HG02973 (cell line): ENCODE results near the gene KCNMA1.
A peak's percentile ranks its signal among the peaks of the same experiment; 100 is the strongest.

Experiments
- ATAC-seq: cut with Tn5 transposase; IDR thresholded peaks from one replicate; pipeline ENCODE4 v1.9.1; 2021; ENCODE audit warnings: moderate library complexity; ENCODE audit not compliant: unreplicated experiment

Gene KCNMA1

GRCh38 chr10:77147871-77148270 is 489.7 kb downstream of the KCNMA1 start:
- no peak for ATAC-seq

DNA sequence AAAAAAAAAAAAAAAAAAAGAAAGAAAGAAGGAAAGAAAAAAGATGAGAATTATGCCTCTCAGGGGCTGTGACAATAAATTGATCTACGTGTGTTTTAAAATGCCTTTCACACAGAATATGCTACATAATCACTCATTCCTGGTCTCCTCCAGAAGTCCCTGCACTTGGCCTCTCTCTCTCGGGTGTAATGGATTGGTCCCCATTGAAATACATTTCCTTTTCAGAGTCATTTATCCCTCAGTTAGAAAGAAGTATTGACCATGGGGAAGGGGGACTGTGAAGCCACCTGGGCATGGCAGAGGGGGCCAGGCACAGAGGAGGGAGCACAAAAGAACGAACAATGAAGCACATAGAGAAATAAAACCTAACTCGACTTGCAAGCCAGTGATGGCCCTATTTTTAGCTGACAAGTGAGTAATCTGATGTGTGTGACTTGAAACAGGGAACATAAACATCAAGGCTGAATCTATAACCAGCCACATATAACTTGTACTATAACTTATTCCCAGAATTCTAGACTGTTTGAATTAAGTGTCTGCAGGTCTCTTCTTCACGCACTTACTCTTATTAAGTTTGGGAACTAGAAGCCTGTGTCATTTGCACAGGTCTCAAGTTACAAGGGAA is 490.8 kb downstream of the KCNMA1 start:
- no peak for ATAC-seq

DNA sequence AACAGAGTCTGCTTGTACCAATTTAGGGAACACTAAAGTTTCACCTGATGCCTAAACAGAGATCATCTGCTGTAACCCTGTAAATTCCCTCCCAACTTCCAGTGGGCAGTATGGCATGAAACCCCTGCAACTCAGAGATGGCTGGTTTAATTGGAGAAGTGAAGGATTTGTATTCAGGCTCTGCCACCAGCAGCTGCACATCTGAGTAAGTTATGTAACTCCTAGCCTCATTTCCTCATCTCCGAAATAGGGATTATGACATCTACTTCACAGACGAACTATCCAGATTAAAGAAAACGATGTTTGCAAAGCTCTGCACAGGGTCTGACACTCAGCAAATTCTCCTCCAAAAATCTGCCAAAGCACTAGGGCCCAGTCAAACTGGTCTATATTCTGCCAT is 493.0 kb downstream of the KCNMA1 start:
- no peak for ATAC-seq

GRCh38 chr10:77139252-77140160 is 498.1 kb downstream of the KCNMA1 start:
- no peak for ATAC-seq

DNA sequence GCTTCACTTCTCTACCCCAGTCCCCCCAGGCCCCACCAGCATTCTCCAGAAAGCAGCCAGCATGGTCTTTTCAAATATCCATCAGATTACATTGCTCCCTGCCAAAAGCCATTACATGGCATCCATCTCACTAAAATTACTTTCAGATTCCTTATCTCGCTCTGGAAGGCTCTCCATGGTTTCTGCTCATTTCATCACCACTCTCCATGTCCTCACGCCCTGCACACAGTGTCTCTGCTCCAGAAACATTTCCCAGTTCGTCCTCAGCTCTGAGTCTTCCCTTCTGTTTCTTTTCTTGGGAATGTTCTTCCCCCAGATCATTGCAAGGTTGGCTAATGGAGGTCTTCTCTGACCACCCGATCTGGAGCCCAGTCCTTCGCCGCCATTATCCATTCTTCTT is 499.1 kb downstream of the KCNMA1 start:
- ATAC-seq = no peak

DNA sequence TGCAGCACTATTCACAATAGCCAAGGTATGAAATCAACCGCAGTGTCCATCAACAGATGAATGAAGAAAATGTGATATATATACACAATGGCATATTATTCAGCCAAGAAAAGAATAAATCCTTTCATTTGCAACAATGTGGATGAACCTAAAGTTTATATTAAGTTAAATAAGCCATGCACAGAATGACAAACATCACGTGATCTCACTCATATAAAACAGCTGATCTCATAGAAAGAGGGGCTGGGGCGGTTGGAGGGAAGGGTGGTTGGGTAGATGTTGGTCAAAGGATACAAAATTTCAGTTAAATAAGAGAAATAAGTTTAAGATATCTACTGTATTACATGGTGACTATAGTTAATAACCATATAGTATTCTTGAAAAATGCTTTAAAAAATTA is 502.1 kb downstream of the KCNMA1 start:
- no peak for ATAC-seq

DNA sequence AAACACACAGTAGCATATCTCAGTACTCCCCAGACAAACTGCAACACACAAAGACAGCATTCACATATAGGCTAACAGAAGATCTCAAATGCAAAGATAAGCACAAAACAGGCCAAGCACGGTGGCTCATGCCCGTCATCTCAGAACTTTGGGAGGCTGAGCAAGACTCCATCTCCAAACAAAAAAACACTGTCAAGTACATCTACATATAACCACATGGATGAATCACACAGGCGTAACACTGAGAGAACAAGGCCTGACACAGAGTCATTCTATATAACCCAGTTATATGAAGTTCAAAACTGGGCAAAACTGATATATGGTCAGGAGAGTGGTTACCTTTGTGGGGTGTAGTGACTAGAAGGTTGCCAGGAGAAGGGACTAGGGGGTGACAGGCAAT is 506.4 kb downstream of the KCNMA1 start:
- ATAC-seq = no peak

GRCh38 chr10:77127243-77127642 is 510.4 kb downstream of the KCNMA1 start:
- no peak for ATAC-seq

GRCh38 chr10:77125231-77125630 is 512.4 kb downstream of the KCNMA1 start:
- no peak for ATAC-seq

- no peak for ATAC-seq
Measured at GRCh38 chr10:77123330-77123729, 514.3 kb downstream of the KCNMA1 start.

- no peak for ATAC-seq
Measured at GRCh38 chr10:77121829-77122228, 515.8 kb downstream of the KCNMA1 start.

GRCh38 chr10:77120666-77121376 is 516.8 kb downstream of the KCNMA1 start:
- ATAC-seq = no peak

GRCh38 chr10:77120012-77120411 is 517.6 kb downstream of the KCNMA1 start:
- no peak for ATAC-seq

DNA sequence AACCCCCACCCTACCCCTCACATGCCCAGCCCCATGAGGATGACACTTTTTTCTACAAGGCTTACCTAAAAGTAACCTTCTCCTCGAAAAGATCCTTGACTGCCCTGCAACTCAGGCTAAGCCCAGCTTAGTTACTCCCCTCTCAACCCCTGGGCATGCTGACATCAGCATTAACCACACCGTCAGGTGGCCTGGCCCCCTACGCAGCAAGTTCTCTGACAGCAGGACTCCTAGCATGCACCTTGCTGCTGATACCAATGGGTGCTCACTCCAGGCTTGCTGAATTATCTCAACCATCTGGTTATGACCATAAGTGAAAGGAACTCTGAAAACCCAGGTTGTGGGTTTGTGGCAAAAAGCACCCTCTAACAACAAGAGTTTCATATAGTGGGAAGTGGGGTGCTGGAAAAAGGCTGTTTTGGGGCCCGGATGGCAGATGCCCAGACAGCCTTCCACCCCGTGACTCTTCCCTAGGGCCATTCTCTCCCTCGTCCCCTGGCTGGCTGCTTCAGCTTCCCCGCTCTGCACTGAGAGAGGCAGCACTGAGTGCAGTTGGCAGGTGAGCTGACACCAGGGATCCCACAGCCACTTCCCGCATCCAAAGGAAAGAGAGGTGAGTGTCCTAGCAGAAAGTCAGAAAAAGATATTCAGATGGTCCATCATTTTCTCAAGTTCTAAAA is 518.9 kb downstream of the KCNMA1 start:
- no peak for ATAC-seq

GRCh38 chr10:77117501-77117900 is 520.1 kb downstream of the KCNMA1 start:
- no peak for ATAC-seq

DNA sequence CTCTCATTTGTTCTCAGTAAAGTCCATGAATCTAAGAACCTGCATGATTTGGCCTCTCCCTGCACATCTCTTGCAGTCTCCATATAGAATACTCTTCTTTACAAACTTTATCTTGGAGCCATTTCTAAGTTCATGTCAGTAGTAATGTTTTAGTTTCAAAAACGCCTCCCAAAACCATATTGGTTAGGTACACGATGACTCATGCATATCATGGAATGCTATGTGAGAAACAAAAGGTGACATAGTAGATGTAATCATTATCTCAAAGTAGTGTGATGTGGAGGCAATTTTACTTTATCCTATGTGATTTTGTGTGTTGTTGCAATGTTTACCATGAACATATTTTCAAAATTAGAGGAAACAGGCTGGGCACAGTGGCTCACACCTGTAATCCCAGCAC is 520.7 kb downstream of the KCNMA1 start:
- ATAC-seq = no peak

DNA sequence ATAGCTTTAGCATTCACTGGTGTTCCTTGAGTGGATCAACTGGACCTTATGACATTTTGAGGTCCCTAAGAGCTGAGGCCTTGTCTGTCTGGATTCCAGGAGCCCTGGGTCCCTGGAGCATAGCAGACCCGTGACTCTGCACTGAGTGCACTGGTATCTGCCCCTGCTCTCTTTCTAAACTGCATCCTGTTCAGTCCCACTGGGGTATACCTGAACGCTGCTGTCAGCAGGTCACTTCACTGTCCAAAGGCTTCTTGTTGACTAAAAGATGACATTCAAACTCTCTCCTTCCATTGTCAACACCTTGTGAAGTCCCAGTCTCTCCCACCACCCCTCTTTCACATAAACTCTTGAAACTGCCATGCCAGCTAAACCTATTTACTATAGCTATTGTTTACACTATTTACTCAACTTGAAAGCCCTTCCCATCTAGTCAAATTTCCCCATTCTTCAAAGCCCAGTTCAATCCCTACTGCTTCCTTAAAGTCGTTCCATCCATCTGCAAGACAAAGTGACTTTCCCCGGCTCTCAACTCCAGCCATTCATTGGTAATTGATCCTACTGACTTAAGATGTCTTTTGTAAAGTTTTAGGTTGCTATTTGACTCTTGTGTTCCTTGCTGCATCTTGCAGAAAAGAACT is 523.3 kb downstream of the KCNMA1 start:
- ATAC-seq = no peak

DNA sequence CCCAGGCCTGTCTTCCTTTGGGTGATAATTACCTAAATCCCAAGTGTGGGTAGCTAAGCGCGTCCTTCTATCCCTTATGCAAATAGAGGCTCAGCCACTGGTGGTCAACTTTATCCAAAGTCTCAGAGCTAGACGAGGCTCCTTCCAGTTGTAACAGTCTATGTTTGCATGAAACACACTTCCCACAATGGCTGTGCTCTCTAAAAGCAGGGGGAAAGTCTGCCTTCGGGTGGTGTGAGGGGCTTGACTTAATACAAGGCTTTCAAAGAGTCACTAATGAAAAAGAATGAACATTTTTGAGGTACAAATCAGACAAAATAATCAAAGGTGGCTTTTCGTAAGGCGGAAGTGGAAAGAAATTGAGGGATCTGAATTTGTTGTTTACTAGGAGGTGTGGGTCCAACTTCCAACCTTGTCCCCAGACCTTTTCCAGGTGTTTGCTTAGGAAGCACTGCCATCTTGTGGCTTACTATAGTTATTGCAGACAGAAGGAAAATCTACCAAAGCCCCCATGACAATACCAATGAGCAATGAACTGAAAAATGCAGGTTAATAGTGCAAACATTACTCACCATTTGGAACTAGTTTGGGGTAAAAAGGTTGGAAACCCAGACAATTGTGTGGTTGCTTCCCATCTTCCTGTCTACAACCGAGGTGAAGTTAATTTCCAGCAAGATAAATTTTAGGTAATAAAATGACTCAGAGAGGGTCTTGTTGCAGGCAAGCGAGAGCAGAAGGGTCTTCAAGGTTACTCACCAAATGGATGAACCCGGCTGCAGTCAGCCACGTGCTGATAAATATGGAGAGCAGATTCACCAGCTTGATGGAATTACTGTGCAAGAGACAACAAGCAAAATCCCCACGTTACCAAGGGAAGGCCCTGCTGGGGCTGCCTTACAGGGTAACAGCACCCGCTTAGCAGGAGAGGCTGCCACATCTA is 525.7 kb downstream of the KCNMA1 start:
- ATAC-seq = peak; percentile 63

DNA sequence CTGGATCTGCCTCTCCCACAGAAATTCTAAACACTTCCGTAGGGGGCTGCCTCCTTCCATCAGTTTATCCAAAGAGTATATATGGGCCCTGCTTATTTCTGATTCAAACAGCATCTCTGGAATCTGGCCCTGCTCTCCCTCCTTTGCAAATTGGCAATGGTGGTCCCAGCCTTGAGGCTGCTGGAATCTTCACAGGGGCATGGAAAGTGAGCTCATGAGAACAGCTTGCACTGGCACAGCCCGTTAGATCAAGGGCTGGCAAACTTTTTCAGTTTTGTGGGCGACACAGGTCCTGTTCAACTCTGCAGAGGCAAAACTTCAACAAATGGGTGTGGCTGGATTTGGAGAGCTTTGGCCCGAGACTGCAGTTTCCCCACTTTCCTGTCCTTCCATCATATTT is 526.9 kb downstream of the KCNMA1 start:
- ATAC-seq = no peak
